A673 (cell line): Measurements from ENCODE around the gene MBNL2. TPM values are rescaled to one million over a fixed set of nuclear protein-coding genes. Genes with fewer than 3 reads are reported as not detected.

Source experiments
- BruUV-seq: library from RNA; stranded (reverse); fragments of 400-500 nt; replicated peaks from 2 replicates; lab custom pipeline; 2021; lab: Mats Ljungman, UMichigan
- CTCF ChIA-PET: fragments of 300-600 bp; sonication (Branson Sonifier 250); formaldehyde crosslinking; loops from one replicate; lab custom pipeline; 2022; ENCODE audit warnings: antibody characterized with exemption; lab: Charles Lee
- POLR2A ChIA-PET: fragments of 300-600 bp; sonication (Branson Sonifier 250); formaldehyde crosslinking; loops from one replicate; lab custom pipeline; 2022; ENCODE audit warnings: antibody characterized with exemption; ENCODE audit not compliant: low non-redundant PET; lab: Charles Lee
- DNase-seq: peaks from one replicate; pipeline ENCODE4 v3.0.0-alpha.2; 2015; ENCODE audit warnings: low spot score
- H3K27ac ChIP-seq: fragments of 200-600 bp; sonication (generic); 2 replicates; pipeline ENCODE4 v1.5.1; 2016; ENCODE audit warnings: mixed run types, low read depth, mild to moderate bottlenecking, mixed read lengths, antibody characterized with exemption, low read length; ENCODE audit not compliant: poor library complexity, severe bottlenecking
- H3K27me3 ChIP-seq: fragments of 200-600 bp; sonication (generic); replicated peaks from 2 replicates; pipeline ENCODE4 v1.6.1; 2017; ENCODE audit warnings: mixed run types, low read depth, mild to moderate bottlenecking, mixed read lengths, antibody characterized with exemption, low read length; ENCODE audit not compliant: insufficient read depth, poor library complexity
- H3K36me3 ChIP-seq: fragments of 200-600 bp; sonication (generic); 2 replicates; pipeline ENCODE4 v1.6.1; 2016; ENCODE audit warnings: mixed run types, mild to moderate bottlenecking, mixed read lengths, antibody characterized with exemption, low read length; ENCODE audit not compliant: insufficient read depth, poor library complexity, severe bottlenecking
- H3K4me1 ChIP-seq: fragments of 200-600 bp; sonication (generic); 2 replicates; pipeline ENCODE4 v1.6.1; 2017; ENCODE audit warnings: mixed run types, mild to moderate bottlenecking, mixed read lengths, antibody characterized with exemption, low read length; ENCODE audit not compliant: insufficient read depth, poor library complexity, severe bottlenecking
- H3K4me3 ChIP-seq: fragments of 200-600 bp; sonication (generic); 2 replicates; pipeline ENCODE4 v1.5.1; 2016; ENCODE audit warnings: low read depth, mixed run types, mild to moderate bottlenecking, mixed read lengths, low read length; ENCODE audit not compliant: poor library complexity, severe bottlenecking
- H3K9me3 ChIP-seq: fragments of 200-600 bp; sonication (generic); 2 replicates; pipeline ENCODE4 v1.6.1; 2016; ENCODE audit warnings: mixed run types, low read depth, mild to moderate bottlenecking, mixed read lengths, antibody characterized with exemption, low read length; ENCODE audit not compliant: poor library complexity, severe bottlenecking
- CTCF ChIP-seq: fragments of 300-800, 200-600 bp; sonication (generic); conservative IDR thresholded peaks from 2 replicates; pipeline ENCODE4 v1.5.1; 2017; ENCODE audit warnings: low read depth, mild to moderate bottlenecking, antibody characterized with exemption, low read length, moderate library complexity, mixed read lengths
- EZH2 ChIP-seq: fragments of 200-600 bp; sonication (generic); IDR thresholded peaks from 2 replicates; pipeline ENCODE4 v1.6.1; 2017; ENCODE audit warnings: borderline replicate concordance, low read depth, mild to moderate bottlenecking, mixed read lengths, antibody characterized with exemption, low read length; ENCODE audit not compliant: poor library complexity, severe bottlenecking
- intact Hi-C: fragments of 100-400 bp; cut with micrococcal nuclease; formaldehyde crosslinking; loops from one replicate; pipeline ENCODE4 v1.10.0; 2022; ENCODE audit not compliant: unreplicated experiment
- total RNA-seq: library from RNA; stranded (reverse); gene quantifications from 2 replicates; pipeline ENCODE4 v1.2.3, GENCODE V29; 2021

The MBNL2 gene
- total RNA-seq, 1 experiment from 2014 or later, result 12.0 TPM

- no peaks in the 10 kb centered on the region for H3K36me3 ChIP-seq
- no peaks in the 10 kb centered on the region for H3K9me3 ChIP-seq
- TF ChIP-seq CTCF, result no peak
- TF ChIP-seq EZH2, result no peak
- no peak overlapping the region for H3K4me3 ChIP-seq
- BruUV-seq, result no TSS peak
- H3K4me1 ChIP-seq, result no peaks in the 10 kb centered on the region
- no peaks in the 10 kb centered on the region for H3K27me3 ChIP-seq
- H3K27ac ChIP-seq, result no peak overlapping the region
- intact Hi-C loops, result loop anchor here (5.0 kb wide), 2 partner anchors 121 to 311 kb away; partner anchors contain the start of gene MBNL2
- ChIA-PET CTCF (interaction anchor here (1.0 kb wide), 1 partner anchor 233 kb away, joined by 5 read pairs; no protein-coding TSS in a partner anchor), POLR2A (no interaction called here)
- no peak for DNase-seq
These were observed 120.8 kb downstream of the MBNL2 start for GRCh38 chr13:97342936-97343335.

GRCh38 chr13:97344265-97345175, 122.4 kb downstream of the MBNL2 start:
- Histone ChIP-seq H3K27me3 (no peaks in the 10 kb centered on the region), H3K36me3 (no peaks in the 10 kb centered on the region), H3K9me3 (no peaks in the 10 kb centered on the region), H3K27ac (no peak overlapping the region), H3K4me1 (no peaks in the 10 kb centered on the region), H3K4me3 (no peak overlapping the region)
- CTCF ChIA-PET, result interaction anchor here (1.8 kb wide), 1 partner anchor 235 kb away, joined by 15 read pairs; no protein-coding TSS in a partner anchor
- POLR2A ChIA-PET, result no interaction called here
- no TSS peak for BruUV-seq
- no peak for TF ChIP-seq EZH2
- TF ChIP-seq CTCF, result peak; percentile 71
- DNase-seq, result peak; percentile 73
- intact Hi-C loops, result loop anchor here (1.0 to 5.0 kb wide), 3 partner anchors 122 to 312 kb away; partner anchors contain the start of gene MBNL2

GRCh38 chr13:97346097-97346496, 124.0 kb downstream of the MBNL2 start:
- no peak for TF ChIP-seq CTCF
- TF ChIP-seq EZH2, result no peak
- no peak for DNase-seq
- no TSS peak for BruUV-seq

More at GRCh38 chr13:97346097-97346496, 124.0 kb downstream of the MBNL2 start:
- Histone ChIP-seq H3K9me3 (no peaks in the 10 kb centered on the region), H3K4me3 (no peak overlapping the region), H3K27me3 (no peaks in the 10 kb centered on the region), H3K4me1 (no peaks in the 10 kb centered on the region), H3K27ac (no peak overlapping the region), H3K36me3 (no peaks in the 10 kb centered on the region)
- intact Hi-C loops, result no loop called here
- CTCF ChIA-PET, result interaction anchor here (0.6 kb wide), 2 partner anchors 268 to 393 kb away, joined by 3 to 5 read pairs; no protein-coding TSS in a partner anchor
- POLR2A ChIA-PET, result no interaction called here
